Stimulated activated CD8-positive, alpha-beta memory T cell treated with anti-CD3 and anti-CD28 coated beads, Interleukin-7, amount 100 ng/mL, for 48 hours (primary cell): ENCODE data around the gene RNF169.
"Not testable (repeated sequence)": the region's sequence is repeated elsewhere in the genome, so short reads cannot be mapped to it uniquely, and the experiment has no call there.

Experiments used
- DNase-seq, 2 donors: peaks; one replicate each; pipeline ENCODE4 v3.0.0-alpha.2; 2020; ENCODE audit warnings: low read depth in 1 of 2; ENCODE audit errors: extremely low read depth in 1 of 2

Gene RNF169

GRCh38 chr11:74729397-74729796 is 19.3 kb upstream of the RNF169 start:
- no peak for DNase-seq

- DNase-seq: no peak
Measured at GRCh38 chr11:74730571-74731260, 17.9 kb upstream of the RNF169 start.

GRCh38 chr11:74731301-74732094 is 17.2 kb upstream of the RNF169 start, which contains the start of gene CHRDL2:
CHRDL2 (minus strand) TSS chr11:74731426; CDS start chr11:74730888, 538 bp downstream.
- no peak for DNase-seq

- no peak for DNase-seq
Measured at GRCh38 chr11:74734559-74734925, 14.1 kb upstream of the RNF169 start.

- DNase-seq: no peak
Measured at GRCh38 chr11:74735365-74735928, 13.2 kb upstream of the RNF169 start.

- no peak for DNase-seq
Measured at GRCh38 chr11:74736031-74736430, 12.6 kb upstream of the RNF169 start.

- no peak for DNase-seq
Measured at GRCh38 chr11:74739546-74740270, 8.9 kb upstream of the RNF169 start.

- no peak for DNase-seq
Measured at GRCh38 chr11:74742070-74742469, 6.6 kb upstream of the RNF169 start.

GRCh38 chr11:74743640-74744039 is 5.0 kb upstream of the RNF169 start:
- DNase-seq: no peak

- no peak for DNase-seq
Measured at GRCh38 chr11:74744277-74744676, 4.4 kb upstream of the RNF169 start.

- no peak for DNase-seq
Measured at GRCh38 chr11:74746868-74747267, 1.8 kb upstream of the RNF169 start.

- peak in 1 of 2 donors; percentile 33 for DNase-seq
Measured at GRCh38 chr11:74749127-74749964, 697 bp downstream of the RNF169 start.

GRCh38 chr11:74749965-74750296 is 1.3 kb downstream of the RNF169 start:
- DNase-seq: no peak

- not testable (repeated sequence) for DNase-seq
Measured at GRCh38 chr11:74750598-74750997, 1.9 kb downstream of the RNF169 start.

GRCh38 chr11:74751303-74751702 is 2.7 kb downstream of the RNF169 start:
- DNase-seq: no peak

GRCh38 chr11:74754507-74755252 is 6.0 kb downstream of the RNF169 start:
- no peak for DNase-seq

- no peak for DNase-seq
Measured at GRCh38 chr11:74755395-74755995, 6.8 kb downstream of the RNF169 start.

- no peak for DNase-seq
Measured at GRCh38 chr11:74756571-74756970, 7.9 kb downstream of the RNF169 start.

- DNase-seq: no peak
Measured at GRCh38 chr11:74766905-74767304, 18.3 kb downstream of the RNF169 start.
